RWPE1 (cell line): ENCODE data around the gene OVCA2.

Experiments used
- CTCF ChIA-PET: fragments of 350-600 bp; sonication (Branson Sonifier 250); formaldehyde crosslinking; extraction: SDS; loops from one replicate; lab custom pipeline; 2021; lab: Yijun Ruan, JAX
- POLR2A ChIA-PET: fragments of 400-600 bp; formaldehyde crosslinking; extraction: SDS; loops from one replicate; lab custom pipeline; 2020; ENCODE audit warnings: antibody characterized with exemption; ENCODE audit not compliant: low non-redundant PET; lab: Yijun Ruan, JAX
- DNase-seq: peaks from one replicate; pipeline ENCODE4 v3.0.0; 2012; ENCODE audit warnings: low spot score
- H3K27ac ChIP-seq: fragments of 450-650 bp; 2 replicates; pipeline ENCODE4 v1.5.1; 2017
- TF ChIP-seq, protein P1 (sequence below): fragments of 450-650 bp; conservative IDR thresholded peaks from 2 replicates; pipeline ENCODE4 v1.5.1; 2017; ENCODE audit warnings: low read depth, mild to moderate bottlenecking

OVCA2 gene

DNA sequence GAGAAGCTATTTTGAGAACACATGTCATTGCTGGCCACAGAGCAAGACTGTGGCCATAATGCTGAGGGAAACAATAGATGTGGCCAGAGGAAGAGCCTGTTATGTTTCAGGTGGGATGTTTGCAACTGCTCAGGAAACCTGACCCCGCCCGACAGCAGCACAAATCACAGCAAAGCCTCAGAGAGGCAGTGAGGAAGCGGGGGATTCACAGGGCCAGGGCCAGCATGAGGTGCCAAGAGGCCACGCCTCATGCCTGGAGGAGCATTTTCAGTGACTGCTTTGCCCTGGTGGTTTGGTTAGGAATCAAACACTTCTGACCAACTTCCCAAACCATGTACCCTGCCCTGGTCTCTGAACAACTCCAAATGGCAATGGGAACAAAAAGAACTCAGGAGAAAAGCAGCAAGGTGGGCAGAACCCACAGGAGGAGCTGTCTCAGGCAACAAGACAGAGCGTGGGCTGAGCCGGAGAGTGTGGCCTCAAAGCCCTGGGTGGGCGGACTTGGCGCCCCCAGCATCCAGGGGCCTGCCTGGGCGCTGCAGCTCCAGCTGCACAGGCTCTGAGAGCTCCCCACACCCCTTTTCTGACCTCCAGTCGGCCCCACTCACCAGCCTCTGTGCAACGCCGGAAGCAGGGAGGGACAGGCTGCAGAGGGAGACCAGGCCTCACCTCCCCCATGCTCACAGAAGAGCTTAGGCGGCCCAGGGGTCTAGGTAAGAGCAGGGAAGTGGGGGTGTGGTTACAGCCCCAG is 33.7 kb downstream of the OVCA2 start:
- DNase-seq: no peak
- ChIA-PET POLR2A (no interaction called here), CTCF (interaction anchor here (0.7 to 1.3 kb wide), 2 partner anchors 169 to 196 kb away, joined by 3 read pairs; no protein-coding TSS in a partner anchor)
- peak overlapping the region; percentile 76 for H3K27ac ChIP-seq
- TF ChIP-seq, protein P1, sequence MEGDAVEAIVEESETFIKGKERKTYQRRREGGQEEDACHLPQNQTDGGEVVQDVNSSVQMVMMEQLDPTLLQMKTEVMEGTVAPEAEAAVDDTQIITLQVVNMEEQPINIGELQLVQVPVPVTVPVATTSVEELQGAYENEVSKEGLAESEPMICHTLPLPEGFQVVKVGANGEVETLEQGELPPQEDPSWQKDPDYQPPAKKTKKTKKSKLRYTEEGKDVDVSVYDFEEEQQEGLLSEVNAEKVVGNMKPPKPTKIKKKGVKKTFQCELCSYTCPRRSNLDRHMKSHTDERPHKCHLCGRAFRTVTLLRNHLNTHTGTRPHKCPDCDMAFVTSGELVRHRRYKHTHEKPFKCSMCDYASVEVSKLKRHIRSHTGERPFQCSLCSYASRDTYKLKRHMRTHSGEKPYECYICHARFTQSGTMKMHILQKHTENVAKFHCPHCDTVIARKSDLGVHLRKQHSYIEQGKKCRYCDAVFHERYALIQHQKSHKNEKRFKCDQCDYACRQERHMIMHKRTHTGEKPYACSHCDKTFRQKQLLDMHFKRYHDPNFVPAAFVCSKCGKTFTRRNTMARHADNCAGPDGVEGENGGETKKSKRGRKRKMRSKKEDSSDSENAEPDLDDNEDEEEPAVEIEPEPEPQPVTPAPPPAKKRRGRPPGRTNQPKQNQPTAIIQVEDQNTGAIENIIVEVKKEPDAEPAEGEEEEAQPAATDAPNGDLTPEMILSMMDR: no peak

- TF ChIP-seq, protein P1: no peak
- H3K27ac ChIP-seq: peak overlapping the region; percentile 76
- ChIA-PET CTCF (interaction anchor here (0.6 to 1.3 kb wide), 3 partner anchors 22 to 195 kb away, joined by 3 read pairs; partner anchors contain the start of gene HIC1), POLR2A (no interaction called here)
- no peak for DNase-seq
Observed at GRCh38 chr17:2076087-2076984, 34.5 kb downstream of the OVCA2 start.

GRCh38 chr17:2077040-2077439 is 35.2 kb downstream of the OVCA2 start:
- no peak for DNase-seq
- ChIA-PET POLR2A (no interaction called here), CTCF (interaction anchor here (0.6 kb wide), 1 partner anchor 22 kb away, joined by 3 read pairs; the partner anchor contains the start of gene HIC1)
- TF ChIP-seq, protein P1: no peak
- H3K27ac ChIP-seq: peak overlapping the region; percentile 76

GRCh38 chr17:2081564-2081963 is 39.7 kb downstream of the OVCA2 start:
- H3K27ac ChIP-seq: peak overlapping the region; percentile 57
- POLR2A ChIA-PET: no interaction called here
- TF ChIP-seq, protein P1: no peak
- CTCF ChIA-PET: no interaction called here
- peak; percentile 63 for DNase-seq

DNA sequence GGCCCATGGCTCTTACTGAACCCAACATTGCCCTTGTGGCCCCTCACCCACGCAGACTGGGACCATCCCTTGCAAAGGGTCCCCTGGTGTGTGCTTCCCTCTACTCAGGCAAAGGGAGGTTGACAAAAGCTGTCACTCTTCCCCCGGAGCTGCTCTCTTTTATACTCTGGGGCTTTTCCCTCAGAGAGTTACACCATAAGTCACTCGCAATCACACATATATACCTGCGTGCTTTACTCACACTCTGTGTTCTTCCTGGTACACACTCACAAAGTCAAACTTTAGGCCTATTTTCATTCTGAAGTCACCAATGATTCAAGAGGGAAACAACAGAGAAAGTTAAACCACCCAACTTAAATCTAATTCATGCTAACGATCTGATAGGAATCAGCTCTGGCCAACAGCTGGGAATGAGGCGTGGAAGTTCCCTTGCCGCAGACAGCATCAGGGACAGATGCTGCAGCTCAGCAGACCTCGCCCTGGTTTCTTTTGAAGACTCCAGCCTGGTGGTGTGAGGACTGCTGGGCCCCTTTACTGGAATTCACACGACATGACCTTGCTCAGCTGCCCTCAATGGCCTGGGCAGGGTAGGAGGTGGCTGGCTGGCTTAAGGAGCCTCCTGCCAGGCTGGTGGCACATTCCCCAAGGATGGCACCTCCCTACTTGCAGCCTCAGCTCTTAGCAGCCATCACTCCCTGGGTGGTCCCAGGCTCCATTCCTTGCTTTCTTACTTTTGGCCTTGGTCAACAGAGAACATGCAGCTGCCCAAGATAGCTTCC is 40.4 kb downstream of the OVCA2 start:
- CTCF ChIA-PET: no interaction called here
- TF ChIP-seq, protein P1: no peak
- POLR2A ChIA-PET: no interaction called here
- DNase-seq: no peak
- peak overlapping the region; percentile 57 for H3K27ac ChIP-seq
